HepG2 (cell line): Measurements from ENCODE around the gene USP35. TPM values are rescaled to one million over a fixed set of nuclear protein-coding genes. Genes with fewer than 3 reads are reported as not detected.
A peak's percentile ranks its signal among the peaks of the same experiment; 100 is the strongest.

Experiments used
- CCDC6 ChIP-seq: sonication (generic); formaldehyde crosslinking; IDR thresholded peaks from 2 replicates; pipeline ENCODE4 v1.8.1; 2022; ENCODE audit warnings: mild to moderate bottlenecking, missing genetic modification reagents, moderate library complexity
- EEA1 ChIP-seq: sonication (generic); formaldehyde crosslinking; IDR thresholded peaks from 2 replicates; pipeline ENCODE4 v1.5.1; 2020; ENCODE audit warnings: mild to moderate bottlenecking, missing genetic modification reagents, borderline replicate concordance
- FOXA1 ChIP-seq, 2 experiments: fragments of 450-650 bp in 1 of 2; sonication (generic) in 1 of 2; formaldehyde crosslinking in 1 of 2; IDR thresholded peaks; 2 replicates each; pipeline versions ENCODE4 v1.4.0 to v1.6.1; 2016 to 2020; ENCODE audit warnings: missing genetic modification reagents in 1 of 2
- FOXK1 ChIP-seq: sonication (generic); formaldehyde crosslinking; IDR thresholded peaks from 2 replicates; pipeline ENCODE4 v1.4.0; 2020; ENCODE audit warnings: low read depth, missing genetic modification reagents, borderline replicate concordance
- HIVEP1 ChIP-seq: sonication (generic); formaldehyde crosslinking; IDR thresholded peaks from 2 replicates; pipeline ENCODE4 v1.4.0; 2020; ENCODE audit warnings: mild to moderate bottlenecking, missing genetic modification reagents
- HMG20B ChIP-seq: conservative IDR thresholded peaks from 2 replicates; pipeline ENCODE4 v1.6.1; 2016; ENCODE audit warnings: missing genetic modification reagents, missing compliant biosample characterization
- HNRNPK ChIP-seq: fragments of 200-400 bp; formaldehyde crosslinking; IDR thresholded peaks from 2 replicates; pipeline ENCODE4 v1.6.1; 2018; ENCODE audit warnings: low read length, low read depth, moderate library complexity, mild to moderate bottlenecking; ENCODE audit not compliant: poor library complexity, severe bottlenecking
- ISX ChIP-seq: sonication (generic); formaldehyde crosslinking; conservative IDR thresholded peaks from 2 replicates; pipeline ENCODE4 v1.5.0; 2020; ENCODE audit warnings: missing genetic modification reagents
- KLF16 ChIP-seq, 2 experiments: sonication (generic) in 1 of 2; formaldehyde crosslinking in 1 of 2; IDR thresholded peaks; 2 replicates each; pipeline versions ENCODE4 v1.6.1 to v1.8.0; 2016 to 2023; ENCODE audit warnings: missing genetic modification reagents in 2 of 2, missing compliant biosample characterization in 1 of 2
- LRRFIP1 ChIP-seq: sonication (generic); formaldehyde crosslinking; conservative IDR thresholded peaks from 2 replicates; pipeline ENCODE4 v1.4.0; 2020; ENCODE audit warnings: missing genetic modification reagents
- MAZ ChIP-seq, 2 experiments: sonication (generic) in 1 of 2; formaldehyde crosslinking in 1 of 2; IDR thresholded peaks; 2 replicates each; pipeline versions ENCODE4 v1.5.0 to v1.6.1; 2012 to 2020; ENCODE audit warnings: low read depth in 2 of 2, mild to moderate bottlenecking in 2 of 2, borderline replicate concordance in 1 of 2, improper control_type of control experiment in 1 of 2, low read length in 1 of 2, missing genetic modification reagents in 1 of 2, moderate library complexity in 1 of 2
- RFX1 ChIP-seq: fragments of 450-650 bp; IDR thresholded peaks from 2 replicates; pipeline ENCODE4 v1.6.1; 2017
- SNAPC2 ChIP-seq: sonication (generic); formaldehyde crosslinking; IDR thresholded peaks from 2 replicates; pipeline ENCODE4 v1.8.1; 2022; ENCODE audit warnings: mild to moderate bottlenecking, missing genetic modification reagents
- ZBTB42 ChIP-seq: sonication (generic); formaldehyde crosslinking; IDR thresholded peaks from 2 replicates; pipeline ENCODE4 v1.5.0; 2020; ENCODE audit warnings: mild to moderate bottlenecking, missing genetic modification reagents
- ZKSCAN5 ChIP-seq: sonication (generic); formaldehyde crosslinking; IDR thresholded peaks from 2 replicates; pipeline ENCODE4 v1.5.1; 2020; ENCODE audit warnings: mild to moderate bottlenecking, missing genetic modification reagents
- ZNF101 ChIP-seq: sonication (generic); formaldehyde crosslinking; IDR thresholded peaks from 2 replicates; pipeline ENCODE4 v1.4.0; 2020; ENCODE audit warnings: mild to moderate bottlenecking, low read depth, missing genetic modification reagents, borderline replicate concordance
- ZNF264 ChIP-seq: sonication (generic); formaldehyde crosslinking; IDR thresholded peaks from 2 replicates; pipeline ENCODE4 v1.4.0; 2020; ENCODE audit warnings: missing genetic modification reagents
- ZNF3 ChIP-seq: IDR thresholded peaks from 2 replicates; pipeline ENCODE4 v1.7.0; 2017; ENCODE audit warnings: inconsistent platforms
- ZNF562 ChIP-seq: sonication (generic); formaldehyde crosslinking; IDR thresholded peaks from 2 replicates; pipeline ENCODE4 v1.8.0; 2022; ENCODE audit warnings: missing genetic modification reagents, borderline replicate concordance
- ZNF570 ChIP-seq: sonication (generic); formaldehyde crosslinking; IDR thresholded peaks from 2 replicates; pipeline ENCODE4 v1.4.0; 2020; ENCODE audit warnings: mild to moderate bottlenecking, missing genetic modification reagents, borderline replicate concordance
- ZNF670 ChIP-seq: sonication (generic); formaldehyde crosslinking; IDR thresholded peaks from 2 replicates; pipeline ENCODE4 v1.8.0; 2022; ENCODE audit warnings: mild to moderate bottlenecking, missing genetic modification reagents, borderline replicate concordance
- ZNF678 ChIP-seq: sonication (generic); formaldehyde crosslinking; IDR thresholded peaks from 2 replicates; pipeline ENCODE4 v1.4.0; 2020; ENCODE audit warnings: mild to moderate bottlenecking, missing genetic modification reagents
- ZNF710 ChIP-seq: sonication (generic); formaldehyde crosslinking; IDR thresholded peaks from 2 replicates; pipeline ENCODE4 v1.5.0; 2020; ENCODE audit warnings: mild to moderate bottlenecking, missing genetic modification reagents, borderline replicate concordance
- ZNF776 ChIP-seq: sonication (generic); formaldehyde crosslinking; IDR thresholded peaks from 2 replicates; pipeline ENCODE4 v1.4.0; 2020; ENCODE audit warnings: mild to moderate bottlenecking, missing genetic modification reagents
- ZNF782 ChIP-seq: sonication (generic); formaldehyde crosslinking; IDR thresholded peaks from 2 replicates; pipeline ENCODE4 v1.4.0; 2020; ENCODE audit warnings: missing genetic modification reagents, mild to moderate bottlenecking, borderline replicate concordance
- ZNF816 ChIP-seq: sonication (generic); formaldehyde crosslinking; IDR thresholded peaks from 2 replicates; pipeline ENCODE4 v1.8.0; 2022; ENCODE audit warnings: missing genetic modification reagents, mild to moderate bottlenecking, borderline replicate concordance
- ZSCAN31 ChIP-seq: sonication (generic); formaldehyde crosslinking; IDR thresholded peaks from 2 replicates; pipeline ENCODE4 v1.5.0; 2020; ENCODE audit warnings: low read depth, mild to moderate bottlenecking, missing genetic modification reagents
- polyA plus RNA-seq, 8 experiments: library from polyadenylated mRNA; depleted of rRNA in 3 of 8; stranded (reverse) in 7 of 8; unstranded in 1 of 8; fragments of >200 nt; fragmentation: Illumina TruSeq in 4 of 8; extraction: Trizol in 4 of 8; gene quantifications; 2 replicates each; pipeline versions ENCODE4 v1.2.1 to v1.2.3, GENCODE V29; 2011 to 2016; ENCODE audit warnings: low read depth in 4 of 8, missing spikeins in 1 of 8, mixed read lengths in 1 of 8; ENCODE audit not compliant: insufficient read depth in 1 of 8
- total RNA-seq, 5 experiments: library from RNA; depleted of rRNA; stranded (reverse); fragments of >200 nt; fragmentation: Illumina TruSeq; extraction: Trizol; gene quantifications; 2 replicates each; pipeline ENCODE4 v1.2.3, GENCODE V29; 2016; ENCODE audit warnings: low read depth in 1 of 5

Gene USP35
- total and polyA plus RNA-seq, 2 of the 13 experiments (the other 11 are each of a cell fraction or from before 2014, with no cell fraction given), result 4.6 to 7.7 TPM

GRCh38 chr11:78170874-78171549 is 17.7 kb upstream of the USP35 start (continued):
- TF ChIP-seq LRRFIP1 (CRISPR knock-in tag), result no peak
- TF ChIP-seq ZNF101 (CRISPR knock-in tag), result no peak
- TF ChIP-seq ZNF3 (CRISPR knock-in tag), result no peak
- 0 out of 2 replicates have a peak, but pooled peaks have one; percentile 28 for TF ChIP-seq CCDC6 (CRISPR knock-in tag)
- no peak for TF ChIP-seq FOXA1 (IDR thresholded peaks at IDR 0.05)
- TF ChIP-seq FOXA1 (CRISPR knock-in tag; IDR thresholded peaks at IDR 0.05), result peak; percentile 45
- no peak for TF ChIP-seq HNRNPK
- TF ChIP-seq ZNF782 (CRISPR knock-in tag), result no peak
- peak; percentile 97 for TF ChIP-seq HMG20B (CRISPR knock-in tag)
- TF ChIP-seq ZNF678 (CRISPR knock-in tag), result no peak
- TF ChIP-seq ZNF570 (CRISPR knock-in tag), result no peak
- TF ChIP-seq ZNF562 (CRISPR knock-in tag), result no peak
- no peak for TF ChIP-seq SNAPC2
- no peak for TF ChIP-seq ZNF264
- TF ChIP-seq KLF16 (CRISPR knock-in tag; IDR thresholded peaks at IDR 0.05), result 0 out of 4 replicates have a peak, but pooled peaks of 1 of the 2 experiments have one; percentile 50
- TF ChIP-seq ZSCAN31 (CRISPR knock-in tag), result no peak
- no peak for TF ChIP-seq ZNF776
- TF ChIP-seq ZNF670 (CRISPR knock-in tag), result 0 out of 2 replicates have a peak, but pooled peaks have one; percentile 43
- no peak for TF ChIP-seq ZNF816 (CRISPR knock-in tag)
- TF ChIP-seq HIVEP1, result no peak
- no peak for TF ChIP-seq ISX (CRISPR knock-in tag)
- TF ChIP-seq FOXK1, result no peak; the same call in 1 of the 2 replicates
- no peak for TF ChIP-seq ZBTB42
- TF ChIP-seq ZNF710 (CRISPR knock-in tag), result no peak
- no peak for TF ChIP-seq ZKSCAN5
- no peak for TF ChIP-seq RFX1
- no peak for TF ChIP-seq MAZ (IDR thresholded peaks at IDR 0.05; ENCODE audit: borderline replicate concordance, low read depth, low read length)
- no peak for TF ChIP-seq MAZ (CRISPR knock-in tag; IDR thresholded peaks at IDR 0.05; ENCODE audit: low read depth)
- TF ChIP-seq EEA1 (CRISPR knock-in tag), result no peak
